HEK293 (cell line): ENCODE measurements around the gene NEFH.

Experiments used
- CTCF ChIA-PET: fragments of 350-600 bp; formaldehyde crosslinking; extraction: SDS; loops from one replicate; lab custom pipeline; 2021; ENCODE audit warnings: antibody characterized with exemption; lab: Yijun Ruan, JAX
- POLR2A ChIA-PET: fragments of 300-600 bp; formaldehyde crosslinking; extraction: SDS; loops from one replicate; lab custom pipeline; 2020; ENCODE audit warnings: antibody characterized with exemption, inconsistent platforms; lab: Yijun Ruan, JAX
- H3K27ac ChIP-seq: fragments of 200-500 bp; sonication (Bioruptor generic); 2 replicates; pipeline ENCODE4 v1.5.1; 2014; ENCODE audit warnings: low read depth, low read length, control low read depth, inconsistent platforms; ENCODE audit errors: extremely low read depth
- H3K36me3 ChIP-seq, 2 experiments: fragments of 200-500 bp in 1 of 2; sonication (Bioruptor generic) in 1 of 2; 1 replicate in 1 of 2; 2 replicates in 1 of 2; pipeline ENCODE4 v1.5.1; 2014 to 2017; ENCODE audit warnings: inconsistent platforms in 2 of 2, low read length in 2 of 2; ENCODE audit not compliant: control insufficient read depth in 2 of 2, insufficient read depth in 1 of 2
- H3K4me1 ChIP-seq: fragments of 200-500 bp; sonication (Bioruptor generic); 2 replicates; pipeline ENCODE4 v1.5.1; 2014; ENCODE audit warnings: mild to moderate bottlenecking, low read length, inconsistent platforms; ENCODE audit not compliant: control insufficient read depth, insufficient read depth
- H3K4me3 ChIP-seq: 2 replicates; pipeline ENCODE4 v1.5.1; 2011; ENCODE audit warnings: low read depth, mild to moderate bottlenecking, control low read depth, low read length, moderate library complexity
- H3K9me3 ChIP-seq: fragments of 200-500 bp; sonication (Bioruptor generic); 2 replicates; pipeline ENCODE4 v1.5.1; 2014; ENCODE audit warnings: low read depth, low read length, inconsistent platforms; ENCODE audit not compliant: control insufficient read depth, insufficient read depth
- HOXA7 ChIP-seq: sonication (generic); formaldehyde crosslinking; IDR thresholded peaks from 2 replicates; pipeline ENCODE4 v1.8.1; 2022; ENCODE audit warnings: missing genetic modification reagents, borderline replicate concordance
- SP2 ChIP-seq: fragments of 450-650 bp; formaldehyde crosslinking; IDR thresholded peaks from 2 replicates; pipeline ENCODE4 v1.5.1; 2016; ENCODE audit warnings: missing biosample characterization, missing genetic modification characterization
- ZBTB1 ChIP-seq: fragments of 450-650 bp; formaldehyde crosslinking; IDR thresholded peaks from 2 replicates; pipeline ENCODE4 v1.5.1; 2016; ENCODE audit warnings: missing biosample characterization, missing genetic modification characterization
- ZBTB8A ChIP-seq: fragments of 450-650 bp; formaldehyde crosslinking; IDR thresholded peaks from 2 replicates; pipeline ENCODE4 v1.5.1; 2016; ENCODE audit warnings: missing biosample characterization, missing genetic modification characterization
- ZEB2 ChIP-seq: fragments of 450-650 bp; formaldehyde crosslinking; IDR thresholded peaks from 2 replicates; pipeline ENCODE4 v1.5.1; 2016; ENCODE audit warnings: missing biosample characterization, missing genetic modification characterization
- ZIC2 ChIP-seq: fragments of 450-650 bp; formaldehyde crosslinking; IDR thresholded peaks from 2 replicates; pipeline ENCODE4 v1.5.1; 2016; ENCODE audit warnings: missing biosample characterization, missing genetic modification characterization
- ZNF10 ChIP-seq: fragments of 450-650 bp; formaldehyde crosslinking; IDR thresholded peaks from 2 replicates; pipeline ENCODE4 v1.5.1; 2017; ENCODE audit warnings: missing biosample characterization, missing genetic modification characterization
- ZNF121 ChIP-seq: fragments of 450-650 bp; formaldehyde crosslinking; IDR thresholded peaks from 2 replicates; pipeline ENCODE4 v1.5.1; 2016; ENCODE audit warnings: missing biosample characterization, missing genetic modification characterization
- ZNF146 ChIP-seq: fragments of 450-650 bp; formaldehyde crosslinking; IDR thresholded peaks from 2 replicates; pipeline ENCODE4 v1.5.1; 2016; ENCODE audit warnings: missing biosample characterization, missing genetic modification characterization
- ZNF155 ChIP-seq: fragments of 450-650 bp; formaldehyde crosslinking; IDR thresholded peaks from 2 replicates; pipeline ENCODE4 v1.5.1; 2016; ENCODE audit warnings: missing biosample characterization, missing genetic modification characterization
- ZNF19 ChIP-seq: fragments of 450-650 bp; formaldehyde crosslinking; IDR thresholded peaks from 2 replicates; pipeline ENCODE4; 2016; ENCODE audit warnings: missing biosample characterization, missing genetic modification characterization, low read depth
- ZNF24 ChIP-seq: fragments of 450-650 bp; formaldehyde crosslinking; IDR thresholded peaks from 2 replicates; pipeline ENCODE4 v1.5.1; 2016; ENCODE audit warnings: missing biosample characterization, missing genetic modification characterization
- ZNF311 ChIP-seq: fragments of 450-650 bp; formaldehyde crosslinking; IDR thresholded peaks from 2 replicates; pipeline ENCODE4 v1.5.1; 2017; ENCODE audit warnings: missing biosample characterization, missing genetic modification characterization, borderline replicate concordance
- ZNF394 ChIP-seq: fragments of 450-650 bp; formaldehyde crosslinking; IDR thresholded peaks from 2 replicates; pipeline ENCODE4 v1.5.1; 2016; ENCODE audit warnings: missing biosample characterization, missing genetic modification characterization, mild to moderate bottlenecking, moderate library complexity, borderline replicate concordance
- ZNF416 ChIP-seq: fragments of 450-650 bp; formaldehyde crosslinking; IDR thresholded peaks from 2 replicates; pipeline ENCODE4 v1.5.1; 2016; ENCODE audit warnings: missing biosample characterization, missing genetic modification characterization
- ZNF48 ChIP-seq: fragments of 450-650 bp; formaldehyde crosslinking; IDR thresholded peaks from 2 replicates; pipeline ENCODE4 v1.5.1; 2016; ENCODE audit warnings: missing biosample characterization, missing genetic modification characterization
- ZNF544 ChIP-seq: fragments of 450-650 bp; formaldehyde crosslinking; IDR thresholded peaks from 2 replicates; pipeline ENCODE4 v1.5.0; 2017; ENCODE audit warnings: missing biosample characterization, missing genetic modification characterization
- ZNF555 ChIP-seq: fragments of 450-650 bp; formaldehyde crosslinking; conservative IDR thresholded peaks from 2 replicates; pipeline ENCODE4 v1.5.1; 2017; ENCODE audit warnings: missing biosample characterization, mild to moderate bottlenecking, missing genetic modification characterization, inconsistent platforms
- ZNF623 ChIP-seq: fragments of 450-650 bp; formaldehyde crosslinking; IDR thresholded peaks from 2 replicates; pipeline ENCODE4 v1.5.1; 2016; ENCODE audit warnings: missing biosample characterization, missing genetic modification characterization
- ZNF658 ChIP-seq: fragments of 450-650 bp; formaldehyde crosslinking; IDR thresholded peaks from 2 replicates; pipeline ENCODE4; 2016; ENCODE audit warnings: missing biosample characterization, missing genetic modification characterization
- ZNF664 ChIP-seq: fragments of 450-650 bp; formaldehyde crosslinking; IDR thresholded peaks from 2 replicates; pipeline ENCODE4 v1.5.1; 2016; ENCODE audit warnings: missing biosample characterization, missing genetic modification characterization
- ZNF837 ChIP-seq: fragments of 450-650 bp; formaldehyde crosslinking; IDR thresholded peaks from 2 replicates; pipeline ENCODE4 v1.5.1; 2016; ENCODE audit warnings: missing biosample characterization, missing genetic modification characterization
- ZSCAN18 ChIP-seq: fragments of 450-650 bp; formaldehyde crosslinking; IDR thresholded peaks from 2 replicates; pipeline ENCODE4 v1.5.1; 2016; ENCODE audit warnings: missing biosample characterization, missing genetic modification characterization
- TF ChIP-seq, protein P1 (sequence below): fragments of 450-650 bp; formaldehyde crosslinking; IDR thresholded peaks from 2 replicates; pipeline ENCODE4 v1.5.1; 2017; ENCODE audit warnings: missing biosample characterization, missing genetic modification characterization
- TF ChIP-seq, protein P2 (sequence below): sonication (generic); formaldehyde crosslinking; IDR thresholded peaks from 2 replicates; pipeline ENCODE4 v1.8.1; 2022; ENCODE audit warnings: mild to moderate bottlenecking, moderate library complexity, missing genetic modification reagents
- TF ChIP-seq, protein P3 (sequence below): fragments of 450-650 bp; formaldehyde crosslinking; IDR thresholded peaks from 2 replicates; pipeline ENCODE4 v1.5.1; 2016; ENCODE audit warnings: missing biosample characterization, missing genetic modification characterization
- TF ChIP-seq, protein P4 (sequence below): fragments of 450-650 bp; formaldehyde crosslinking; IDR thresholded peaks from 2 replicates; pipeline ENCODE4 v1.5.1; 2016; ENCODE audit warnings: missing biosample characterization, missing genetic modification characterization, low read depth

NEFH gene

DNA sequence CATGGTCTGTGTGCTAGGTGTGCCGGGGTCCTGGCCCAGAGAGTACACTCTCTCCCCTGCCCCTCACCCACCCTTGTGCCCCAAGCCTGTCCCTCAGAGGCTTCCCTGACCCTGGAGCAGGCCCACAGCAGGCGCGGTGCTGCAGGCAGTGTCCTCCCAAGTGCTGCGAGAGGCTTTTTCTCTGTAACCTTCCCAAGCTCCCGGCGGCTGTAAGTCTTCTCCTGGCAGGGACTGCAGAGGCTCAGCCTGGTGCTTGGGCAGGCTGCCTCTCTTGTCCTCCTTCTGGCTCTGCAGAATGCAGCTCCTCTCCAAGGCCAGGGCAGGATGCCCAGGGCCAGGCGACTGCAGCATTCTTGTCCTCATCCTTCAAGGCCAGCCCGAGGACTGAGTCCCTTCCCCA is 25.7 kb upstream of the NEFH start:
- no peaks in the 10 kb centered on the region for H3K4me1 ChIP-seq
- CTCF ChIA-PET, result interaction anchor here (0.6 to 1.5 kb wide), 3 partner anchors 17 to 246 kb away, joined by 3 to 8 read pairs (median 5); no protein-coding TSS in a partner anchor

GRCh38 chr22:29456211-29456671 is 23.8 kb upstream of the NEFH start:
- H3K9me3 ChIP-seq, result no peaks in the 10 kb centered on the region
- TF ChIP-seq ZNF48 (tag by site-specific recombination), result no peak
- no peak for TF ChIP-seq ZIC2 (tag by site-specific recombination)
- TF ChIP-seq, protein P1, sequence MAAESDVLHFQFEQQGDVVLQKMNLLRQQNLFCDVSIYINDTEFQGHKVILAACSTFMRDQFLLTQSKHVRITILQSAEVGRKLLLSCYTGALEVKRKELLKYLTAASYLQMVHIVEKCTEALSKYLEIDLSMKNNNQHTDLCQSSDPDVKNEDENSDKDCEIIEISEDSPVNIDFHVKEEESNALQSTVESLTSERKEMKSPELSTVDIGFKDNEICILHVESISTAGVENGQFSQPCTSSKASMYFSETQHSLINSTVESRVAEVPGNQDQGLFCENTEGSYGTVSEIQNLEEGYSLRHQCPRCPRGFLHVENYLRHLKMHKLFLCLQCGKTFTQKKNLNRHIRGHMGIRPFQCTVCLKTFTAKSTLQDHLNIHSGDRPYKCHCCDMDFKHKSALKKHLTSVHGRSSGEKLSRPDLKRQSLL (tag by site-specific recombination), result no peak
- no peak for TF ChIP-seq HOXA7 (CRISPR knock-in tag)
- no peak for TF ChIP-seq ZNF24 (tag by site-specific recombination)
- TF ChIP-seq, protein P2, sequence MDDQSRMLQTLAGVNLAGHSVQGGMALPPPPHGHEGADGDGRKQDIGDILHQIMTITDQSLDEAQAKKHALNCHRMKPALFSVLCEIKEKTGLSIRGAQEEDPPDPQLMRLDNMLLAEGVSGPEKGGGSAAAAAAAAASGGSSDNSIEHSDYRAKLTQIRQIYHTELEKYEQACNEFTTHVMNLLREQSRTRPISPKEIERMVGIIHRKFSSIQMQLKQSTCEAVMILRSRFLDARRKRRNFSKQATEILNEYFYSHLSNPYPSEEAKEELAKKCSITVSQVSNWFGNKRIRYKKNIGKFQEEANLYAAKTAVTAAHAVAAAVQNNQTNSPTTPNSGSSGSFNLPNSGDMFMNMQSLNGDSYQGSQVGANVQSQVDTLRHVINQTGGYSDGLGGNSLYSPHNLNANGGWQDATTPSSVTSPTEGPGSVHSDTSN, result no peak
- TF ChIP-seq ZNF664 (tag by site-specific recombination), result no peak
- no peak for TF ChIP-seq ZBTB8A (tag by site-specific recombination)
- no peak for TF ChIP-seq ZNF146 (tag by site-specific recombination)
- TF ChIP-seq, protein P3, sequence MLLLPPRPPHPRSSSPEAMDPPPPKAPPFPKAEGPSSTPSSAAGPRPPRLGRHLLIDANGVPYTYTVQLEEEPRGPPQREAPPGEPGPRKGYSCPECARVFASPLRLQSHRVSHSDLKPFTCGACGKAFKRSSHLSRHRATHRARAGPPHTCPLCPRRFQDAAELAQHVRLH, result no peak
- no peak for TF ChIP-seq ZEB2 (tag by site-specific recombination)
- no peak for TF ChIP-seq ZNF121 (tag by site-specific recombination)
- no peak for TF ChIP-seq ZNF555
- TF ChIP-seq ZNF19 (tag by site-specific recombination), result no peak
- TF ChIP-seq ZNF155, result no peak
- TF ChIP-seq ZNF394, result no peak
- TF ChIP-seq ZNF416, result no peak
- TF ChIP-seq, all 188 proteins: peak for 0
- ChIA-PET CTCF (interaction anchor here (1.8 kb wide), 1 partner anchor 13 kb away, joined by 7 read pairs; no protein-coding TSS in a partner anchor), POLR2A (no interaction called here)
- H3K36me3 ChIP-seq, result no peaks in the 10 kb centered on the region
- H3K27ac ChIP-seq, result no peak overlapping the region
- no peaks in the 10 kb centered on the region for H3K4me1 ChIP-seq
- no peak overlapping the region for H3K4me3 ChIP-seq

More for the DNA sequence above, 25.7 kb upstream of the NEFH start:
- POLR2A ChIA-PET, result no interaction called here
- Histone ChIP-seq H3K36me3 (no peaks in the 10 kb centered on the region), H3K9me3 (no peaks in the 10 kb centered on the region), H3K27ac (no peak overlapping the region), H3K4me3 (no peak overlapping the region)
- TF ChIP-seq ZBTB8A (tag by site-specific recombination), result no peak
- no peak for TF ChIP-seq ZNF658
- TF ChIP-seq ZSCAN18 (tag by site-specific recombination), result no peak
- TF ChIP-seq SP2 (tag by site-specific recombination), result no peak
- TF ChIP-seq, protein P4, sequence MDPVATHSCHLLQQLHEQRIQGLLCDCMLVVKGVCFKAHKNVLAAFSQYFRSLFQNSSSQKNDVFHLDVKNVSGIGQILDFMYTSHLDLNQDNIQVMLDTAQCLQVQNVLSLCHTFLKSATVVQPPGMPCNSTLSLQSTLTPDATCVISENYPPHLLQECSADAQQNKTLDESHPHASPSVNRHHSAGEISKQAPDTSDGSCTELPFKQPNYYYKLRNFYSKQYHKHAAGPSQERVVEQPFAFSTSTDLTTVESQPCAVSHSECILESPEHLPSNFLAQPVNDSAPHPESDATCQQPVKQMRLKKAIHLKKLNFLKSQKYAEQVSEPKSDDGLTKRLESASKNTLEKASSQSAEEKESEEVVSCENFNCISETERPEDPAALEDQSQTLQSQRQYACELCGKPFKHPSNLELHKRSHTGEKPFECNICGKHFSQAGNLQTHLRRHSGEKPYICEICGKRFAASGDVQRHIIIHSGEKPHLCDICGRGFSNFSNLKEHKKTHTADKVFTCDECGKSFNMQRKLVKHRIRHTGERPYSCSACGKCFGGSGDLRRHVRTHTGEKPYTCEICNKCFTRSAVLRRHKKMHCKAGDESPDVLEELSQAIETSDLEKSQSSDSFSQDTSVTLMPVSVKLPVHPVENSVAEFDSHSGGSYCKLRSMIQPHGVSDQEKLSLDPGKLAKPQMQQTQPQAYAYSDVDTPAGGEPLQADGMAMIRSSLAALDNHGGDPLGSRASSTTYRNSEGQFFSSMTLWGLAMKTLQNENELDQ (tag by site-specific recombination), result no peak
- TF ChIP-seq ZNF837, result no peak
- TF ChIP-seq ZBTB1 (tag by site-specific recombination), result no peak
- no peak for TF ChIP-seq ZNF311
- no peak for TF ChIP-seq ZNF555
- no peak for TF ChIP-seq ZNF10
- TF ChIP-seq ZNF544 (tag by site-specific recombination), result no peak
- no peak for TF ChIP-seq ZNF623 (tag by site-specific recombination)
